Activated CD8-positive, alpha-beta T cell treated with anti-CD3 and anti-CD28 coated beads, Interleukin-2, amount 10 ng/mL, durations not matched to agents 7 days and 5 days (primary cell): ENCODE measurements around the gene OPN1MW. TPM values are rescaled to one million over a fixed set of nuclear protein-coding genes. Genes with fewer than 3 reads are reported as not detected.
"Not testable (repeated sequence)": the region's sequence is repeated elsewhere in the genome, so short reads cannot be mapped to it uniquely, and the experiment has no call there.

Source experiments
- ATAC-seq: fragments of 150-1000 bp; cut with Tn5 transposase; one replicate; pipeline ENCODE4 v1.10.0; 2021; ENCODE audit warnings: moderate library complexity
- CTCF ChIA-PET: fragments of 350-600 bp; sonication (Branson Sonifier 250); formaldehyde crosslinking; loops from one replicate; lab custom pipeline; 2021; ENCODE audit warnings: antibody characterized with exemption; lab: Charles Lee
- POLR2A ChIA-PET: fragments of 350-600 bp; sonication (Branson Sonifier 250); formaldehyde crosslinking; loops from one replicate; lab custom pipeline; 2021; ENCODE audit warnings: antibody characterized with exemption; lab: Charles Lee
- DNase-seq: peaks from one replicate; pipeline ENCODE4 v3.0.0-alpha.2; 2020
- H3K27ac Mint-ChIP-seq: one replicate; pipeline ENCODE4 v1.8.0; 2021; ENCODE audit warnings: mild to moderate bottlenecking, mixed read lengths
- H3K27me3 Mint-ChIP-seq: one replicate; pipeline ENCODE4 v1.8.0; 2021; ENCODE audit warnings: low read depth, mixed read lengths
- H3K36me3 Mint-ChIP-seq: one replicate; pipeline ENCODE4 v1.8.0; 2021; ENCODE audit warnings: low read depth, mixed read lengths
- H3K4me1 Mint-ChIP-seq: one replicate; pipeline ENCODE4 v1.8.0; 2021; ENCODE audit warnings: low read depth, mixed read lengths
- H3K4me3 Mint-ChIP-seq: one replicate; pipeline ENCODE4 v1.8.0; 2021; ENCODE audit warnings: mild to moderate bottlenecking, mixed read lengths
- H3K9me3 Mint-ChIP-seq: one replicate; pipeline ENCODE4 v1.8.0; 2022; ENCODE audit warnings: mixed read lengths; ENCODE audit not compliant: insufficient read depth
- total RNA-seq, 2 experiments: library from RNA; stranded (reverse); gene quantifications; one replicate each; pipeline ENCODE4 v1.2.3, GENCODE V29; 2021

OPN1MW gene
- total RNA-seq, 2 experiments from 2014 or later: not detected

DNA sequence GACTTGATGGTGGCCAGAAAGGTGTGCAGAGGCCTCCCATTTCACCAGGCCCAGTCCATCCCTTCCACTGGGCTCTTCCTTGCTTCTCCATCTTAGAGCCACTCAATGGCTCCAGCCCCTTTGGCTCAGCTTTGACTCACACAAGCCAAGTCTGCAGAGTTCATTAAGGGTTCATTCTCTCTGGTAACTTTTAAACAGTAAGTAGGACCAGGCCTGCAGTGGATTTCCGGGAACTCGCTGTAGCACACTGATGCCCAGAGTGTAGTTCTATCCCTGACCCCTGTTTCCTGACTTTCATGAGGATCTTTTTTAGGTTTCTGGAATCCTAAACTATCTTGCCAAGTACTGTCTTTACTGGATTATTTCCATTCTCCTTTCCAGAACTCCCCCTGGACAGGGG lies 25.2 kb upstream of the OPN1MW start:
- CTCF ChIA-PET, H3K27me3 Mint-ChIP-seq: not testable (repeated sequence)

GRCh38 chrX:154159345-154159744 lies 23.1 kb upstream of the OPN1MW start:
- ATAC-seq, H3K4me1 Mint-ChIP-seq: not testable (repeated sequence)

More for the DNA sequence above, 25.2 kb upstream of the OPN1MW start:
- H3K9me3 Mint-ChIP-seq, ATAC-seq, POLR2A ChIA-PET, H3K36me3 Mint-ChIP-seq, DNase-seq, H3K4me3 Mint-ChIP-seq, H3K4me1 Mint-ChIP-seq, H3K27ac Mint-ChIP-seq: not testable (repeated sequence)

GRCh38 chrX:154164902-154165301 lies 17.5 kb upstream of the OPN1MW start:
- ATAC-seq, H3K9me3 Mint-ChIP-seq, H3K27me3 Mint-ChIP-seq, DNase-seq, POLR2A ChIA-PET, H3K4me1 Mint-ChIP-seq, CTCF ChIA-PET, H3K4me3 Mint-ChIP-seq, H3K36me3 Mint-ChIP-seq, H3K27ac Mint-ChIP-seq: not testable (repeated sequence)

More at GRCh38 chrX:154159345-154159744, 23.1 kb upstream of the OPN1MW start:
- H3K4me3 Mint-ChIP-seq, H3K27ac Mint-ChIP-seq, H3K36me3 Mint-ChIP-seq, H3K27me3 Mint-ChIP-seq, DNase-seq, CTCF ChIA-PET, H3K9me3 Mint-ChIP-seq, POLR2A ChIA-PET: not testable (repeated sequence)

DNA sequence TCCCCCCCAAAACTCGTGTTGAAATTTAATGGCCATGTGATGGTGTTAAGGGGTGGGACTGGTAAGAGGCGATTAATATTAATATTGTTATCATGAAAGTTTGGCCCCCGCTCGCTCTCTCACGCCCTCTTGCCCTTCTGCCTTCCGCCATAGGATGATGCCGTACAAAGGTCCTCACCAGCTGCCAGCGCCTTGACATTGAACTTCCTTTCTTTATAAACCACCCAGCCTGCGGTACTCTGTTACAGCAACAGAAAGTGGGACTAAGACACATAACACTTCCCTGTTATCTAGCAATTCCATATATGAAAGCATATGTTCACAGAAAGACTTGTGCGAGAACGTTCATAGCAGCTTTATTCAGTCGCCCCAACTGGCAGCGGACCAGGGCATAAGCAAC lies 14.0 kb upstream of the OPN1MW start:
- H3K27ac Mint-ChIP-seq, H3K4me1 Mint-ChIP-seq, H3K36me3 Mint-ChIP-seq, H3K27me3 Mint-ChIP-seq, H3K4me3 Mint-ChIP-seq, CTCF ChIA-PET, POLR2A ChIA-PET, DNase-seq, H3K9me3 Mint-ChIP-seq, ATAC-seq: not testable (repeated sequence)

DNA sequence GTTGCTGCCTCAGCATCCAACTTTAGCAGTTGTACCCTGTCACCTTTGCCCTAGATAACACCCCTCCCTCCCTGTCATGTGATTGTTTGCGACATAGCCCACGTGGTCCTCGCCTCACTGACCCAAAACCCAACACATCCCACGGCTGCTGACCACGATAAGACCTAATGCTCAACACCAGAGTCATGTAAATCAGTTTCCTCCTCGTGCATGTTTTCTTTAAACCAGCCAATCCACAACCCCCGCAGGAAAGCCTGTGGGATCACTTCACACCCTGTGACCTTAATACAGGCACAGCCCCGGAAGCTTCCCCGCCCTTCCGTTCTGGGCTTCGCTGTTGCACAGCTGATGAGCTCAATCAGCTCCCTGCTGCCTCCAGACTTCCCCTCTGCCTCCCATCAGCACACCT lies 9.9 kb upstream of the OPN1MW start:
- H3K9me3 Mint-ChIP-seq, H3K4me1 Mint-ChIP-seq, H3K27me3 Mint-ChIP-seq, POLR2A ChIA-PET, H3K36me3 Mint-ChIP-seq, CTCF ChIA-PET, H3K4me3 Mint-ChIP-seq, H3K27ac Mint-ChIP-seq, DNase-seq: not testable (repeated sequence)
- ATAC-seq: peak; percentile 98

GRCh38 chrX:154174356-154174755 lies 8.0 kb upstream of the OPN1MW start:
- CTCF ChIA-PET, H3K4me3 Mint-ChIP-seq, H3K27ac Mint-ChIP-seq, H3K27me3 Mint-ChIP-seq, DNase-seq, H3K36me3 Mint-ChIP-seq, H3K4me1 Mint-ChIP-seq, ATAC-seq, H3K9me3 Mint-ChIP-seq, POLR2A ChIA-PET: not testable (repeated sequence)

DNA sequence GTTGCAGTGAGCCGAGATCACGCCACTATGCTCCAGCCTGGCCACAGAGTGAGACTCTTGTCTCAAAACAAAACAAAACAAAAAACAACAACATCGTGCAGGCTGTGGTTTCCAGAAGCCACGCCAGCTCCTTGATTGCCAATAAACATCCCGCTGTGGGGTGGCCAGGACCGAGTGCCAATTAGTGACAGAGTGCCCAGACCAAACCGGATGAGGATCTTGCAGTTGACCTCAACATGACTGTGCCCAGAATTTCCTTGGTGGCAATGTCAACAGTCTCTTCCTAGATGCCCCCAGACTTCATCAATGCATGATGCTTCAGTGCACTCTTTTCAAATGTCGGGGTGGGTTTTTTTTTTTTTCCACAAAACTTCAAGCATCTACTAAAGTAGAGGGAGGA lies 1.4 kb downstream of the OPN1MW start:
- ATAC-seq, H3K27ac Mint-ChIP-seq, POLR2A ChIA-PET, H3K9me3 Mint-ChIP-seq, H3K4me3 Mint-ChIP-seq, H3K4me1 Mint-ChIP-seq, CTCF ChIA-PET, DNase-seq, H3K27me3 Mint-ChIP-seq, H3K36me3 Mint-ChIP-seq: not testable (repeated sequence)

DNA sequence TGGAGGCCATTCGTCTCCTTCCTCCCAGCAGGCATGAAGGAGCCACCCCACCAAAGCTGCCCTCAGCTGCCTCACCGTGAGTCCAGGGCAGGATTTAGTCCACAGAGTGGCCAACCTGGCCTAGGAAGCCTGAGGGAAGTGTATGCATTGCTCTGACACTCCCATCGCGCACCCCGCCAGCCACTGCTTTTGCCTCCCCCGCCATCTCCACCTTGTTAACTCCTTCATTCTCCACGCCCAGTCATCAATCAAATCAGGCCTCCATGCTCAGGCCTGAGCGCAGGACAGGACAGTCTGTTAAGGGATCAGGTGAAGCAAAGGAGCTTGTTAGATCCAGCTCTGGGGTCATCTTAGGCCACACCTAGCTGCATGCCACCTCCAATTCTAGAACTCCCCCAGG lies 10.4 kb downstream of the OPN1MW start:
- H3K4me1 Mint-ChIP-seq, H3K4me3 Mint-ChIP-seq, H3K27ac Mint-ChIP-seq, CTCF ChIA-PET, POLR2A ChIA-PET, H3K27me3 Mint-ChIP-seq, ATAC-seq, DNase-seq, H3K9me3 Mint-ChIP-seq, H3K36me3 Mint-ChIP-seq: not testable (repeated sequence)

- not testable (repeated sequence) for ATAC-seq
Observed at GRCh38 chrX:154194316-154194715, 11.9 kb downstream of the OPN1MW start.

GRCh38 chrX:154196466-154196865 lies 14.1 kb downstream of the OPN1MW start:
- H3K4me3 Mint-ChIP-seq, H3K27me3 Mint-ChIP-seq, POLR2A ChIA-PET, H3K4me1 Mint-ChIP-seq, ATAC-seq, H3K36me3 Mint-ChIP-seq, CTCF ChIA-PET, H3K27ac Mint-ChIP-seq, DNase-seq, H3K9me3 Mint-ChIP-seq: not testable (repeated sequence)

More at GRCh38 chrX:154194316-154194715, 11.9 kb downstream of the OPN1MW start:
- DNase-seq, H3K36me3 Mint-ChIP-seq, H3K4me1 Mint-ChIP-seq, H3K27me3 Mint-ChIP-seq, H3K4me3 Mint-ChIP-seq, POLR2A ChIA-PET, CTCF ChIA-PET, H3K9me3 Mint-ChIP-seq, H3K27ac Mint-ChIP-seq: not testable (repeated sequence)

GRCh38 chrX:154209670-154210418 lies 27.4 kb downstream of the OPN1MW start:
- peak; percentile 99 for ATAC-seq
- CTCF ChIA-PET, H3K27ac Mint-ChIP-seq, DNase-seq, H3K36me3 Mint-ChIP-seq, POLR2A ChIA-PET, H3K4me3 Mint-ChIP-seq, H3K4me1 Mint-ChIP-seq, H3K27me3 Mint-ChIP-seq, H3K9me3 Mint-ChIP-seq: not testable (repeated sequence)

DNA sequence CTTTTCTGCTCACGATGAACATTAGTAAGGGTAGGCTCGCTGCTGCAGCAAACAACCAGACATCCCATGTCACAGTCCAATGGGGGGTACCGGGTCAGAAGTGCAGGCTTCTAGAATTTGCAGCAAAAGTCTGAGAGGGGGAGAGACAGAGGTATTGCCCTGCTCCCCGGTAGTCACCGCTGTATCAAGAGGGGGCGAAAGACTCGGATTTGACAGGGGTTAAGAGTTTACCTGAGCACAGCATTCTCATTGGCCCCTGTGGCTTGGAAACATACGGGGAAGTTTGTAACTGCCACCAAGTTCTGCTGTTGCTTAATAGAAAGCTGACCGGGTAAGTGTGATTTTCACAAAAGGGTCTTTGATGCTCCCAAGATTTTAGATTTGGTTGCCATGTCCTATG lies 28.7 kb downstream of the OPN1MW start:
- H3K36me3 Mint-ChIP-seq, H3K4me3 Mint-ChIP-seq, H3K4me1 Mint-ChIP-seq, POLR2A ChIA-PET, ATAC-seq, H3K27me3 Mint-ChIP-seq, H3K9me3 Mint-ChIP-seq, H3K27ac Mint-ChIP-seq, CTCF ChIA-PET: not testable (repeated sequence)
- peak; percentile 18 for DNase-seq

GRCh38 chrX:154211499-154211898 lies 29.1 kb downstream of the OPN1MW start:
- H3K4me3 Mint-ChIP-seq, H3K36me3 Mint-ChIP-seq, H3K9me3 Mint-ChIP-seq, H3K4me1 Mint-ChIP-seq, CTCF ChIA-PET, POLR2A ChIA-PET, H3K27ac Mint-ChIP-seq, ATAC-seq, H3K27me3 Mint-ChIP-seq, DNase-seq: not testable (repeated sequence)
